NCI-H1092 treated with DMSO at 0.1 percent for 48 hours (cell line): ENCODE data around the gene IKZF2.
"Not testable (repeated sequence)": the region's sequence is repeated elsewhere in the genome, so short reads cannot be mapped to it uniquely, and the experiment has no call there.

Experiments
- DNase-seq: peaks from one replicate; lab custom pipeline; 2025; lab: John Stamatoyannopoulos, UW

IKZF2 gene

DNA sequence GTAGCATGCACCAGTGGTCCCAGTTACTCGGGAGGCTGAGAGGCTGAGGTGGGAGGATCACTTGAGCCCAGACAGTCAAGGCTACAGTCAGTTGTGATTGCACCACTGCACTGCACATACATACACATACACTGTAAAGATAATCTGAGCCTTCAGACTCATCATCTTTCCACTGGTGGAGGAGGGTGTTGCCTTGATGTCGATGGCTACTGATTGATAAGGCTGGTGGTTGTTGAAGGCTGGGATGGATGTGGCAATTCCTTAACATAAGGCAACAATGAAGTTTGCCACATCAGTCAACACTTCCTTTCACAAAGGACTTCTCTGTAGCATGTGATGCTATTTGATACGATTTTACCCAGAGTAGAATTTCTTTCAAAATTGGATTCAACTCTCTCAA is 118.8 kb downstream of the IKZF2 start:
- no peak for DNase-seq

DNA sequence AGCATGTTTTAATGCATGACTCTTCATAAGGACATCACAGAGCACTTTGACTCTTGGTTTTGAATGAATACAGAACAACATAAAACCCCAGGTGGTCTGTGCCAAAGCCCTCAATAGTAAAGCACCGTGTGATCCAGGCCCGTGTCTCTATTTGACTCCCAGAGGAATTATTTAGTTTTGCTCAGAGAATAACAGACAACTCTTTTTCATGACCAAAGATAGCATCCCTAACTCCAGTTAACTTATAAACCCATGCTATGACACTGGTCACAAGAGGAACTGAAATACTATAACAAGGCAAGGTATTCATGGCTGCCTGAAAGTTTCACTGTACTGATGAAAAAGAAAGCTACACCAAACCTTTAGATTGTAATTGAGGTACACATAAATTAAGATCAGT is 128.4 kb downstream of the IKZF2 start:
- no peak for DNase-seq

DNA sequence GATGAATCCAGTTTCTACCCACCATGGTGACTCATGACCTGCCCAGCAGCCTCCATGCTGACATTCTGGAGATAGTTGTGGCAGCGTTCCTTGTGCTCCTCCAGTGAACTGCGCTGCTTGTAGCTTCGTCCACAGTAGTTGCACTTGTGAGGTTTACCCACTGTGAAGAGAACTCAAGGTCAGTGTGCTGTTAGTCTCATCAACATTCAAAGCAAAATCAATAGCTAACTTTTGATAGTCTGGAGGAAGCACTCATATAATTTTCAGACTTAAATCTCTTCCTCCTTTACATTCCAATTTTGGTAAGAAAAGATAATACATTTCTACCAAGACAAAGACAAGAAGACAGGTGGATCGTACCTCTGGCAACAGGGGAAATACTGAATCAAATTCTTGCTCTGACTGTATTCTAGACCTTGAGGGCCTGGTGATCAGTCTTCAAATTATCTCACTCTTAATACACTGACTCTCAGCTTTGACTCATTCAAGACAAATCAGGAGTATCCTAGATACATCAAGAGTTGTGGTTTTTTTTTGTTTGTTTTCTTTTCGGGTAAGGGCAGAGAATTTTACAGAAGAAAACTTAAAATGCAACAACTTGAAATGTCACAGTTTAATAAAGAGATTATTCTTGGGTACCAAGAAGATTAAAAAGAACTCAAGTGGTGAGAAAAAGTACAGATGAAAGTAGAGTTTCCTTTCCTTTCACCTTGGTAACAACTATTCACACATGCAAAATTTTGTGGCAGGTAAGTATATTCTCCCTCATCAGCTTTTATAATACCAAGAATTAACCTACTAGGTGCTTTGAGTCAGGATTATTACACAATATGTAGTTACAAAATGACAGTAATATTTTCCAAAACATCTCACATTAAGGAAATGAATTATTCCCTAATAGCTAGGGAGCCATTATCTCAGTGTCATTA is 129.2 kb downstream of the IKZF2 start:
- no peak for DNase-seq

DNA sequence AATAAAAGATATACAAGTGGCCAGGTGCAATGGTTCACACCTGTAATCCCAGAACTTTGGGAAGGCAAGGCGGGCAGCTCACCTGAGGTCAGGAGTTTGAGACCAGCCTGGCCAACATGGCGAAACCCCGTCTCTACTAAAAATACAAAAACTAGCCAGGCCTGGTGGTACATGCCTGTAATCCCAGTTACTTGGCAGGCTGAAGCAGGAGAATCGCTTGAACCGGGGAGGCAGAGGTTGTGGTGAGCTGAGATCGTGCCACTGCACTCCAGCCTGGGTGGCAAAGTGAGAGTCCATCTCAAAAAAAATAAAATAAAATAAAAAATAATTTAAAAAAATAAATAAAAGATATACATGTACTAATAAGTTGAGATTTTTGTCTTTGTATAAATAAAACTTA is 130.5 kb downstream of the IKZF2 start:
- not testable (repeated sequence) for DNase-seq

DNA sequence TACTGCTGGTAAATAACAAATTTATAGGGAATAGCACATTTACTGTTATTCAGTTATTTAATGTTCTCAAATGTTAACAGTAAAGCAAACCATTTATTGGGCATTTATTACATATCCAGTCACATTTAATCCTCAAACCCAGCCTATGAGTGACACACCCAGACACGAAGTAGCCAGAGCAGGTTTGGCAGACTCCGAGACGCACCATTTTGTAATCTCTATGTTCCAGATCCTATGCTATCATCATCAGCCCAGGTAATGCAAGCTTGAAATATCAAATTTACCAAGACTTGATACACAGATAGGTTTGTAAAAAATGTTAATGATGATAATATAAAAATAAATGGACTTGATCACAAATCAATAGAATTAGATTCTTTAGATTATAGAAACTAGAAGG is 131.1 kb downstream of the IKZF2 start:
- DNase-seq, result no peak

DNA sequence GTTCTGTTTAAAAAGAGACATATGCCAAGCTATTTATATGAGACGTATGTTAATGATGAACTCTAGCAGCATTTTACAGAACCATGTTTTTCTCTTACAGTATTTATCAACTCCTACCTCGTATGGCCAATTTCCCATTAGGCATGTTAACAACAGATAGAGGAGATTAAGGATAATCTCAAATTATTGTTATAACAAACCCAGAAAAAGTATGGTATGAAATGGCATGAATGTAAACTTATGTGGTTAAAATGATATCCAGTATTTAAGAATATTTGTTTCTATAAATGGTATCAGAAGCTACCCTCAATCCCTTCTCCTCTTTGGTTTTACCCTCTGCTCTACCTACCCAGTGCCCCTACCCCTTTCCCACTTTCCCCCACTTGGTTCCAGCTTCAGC is 132.0 kb downstream of the IKZF2 start:
- DNase-seq, result no peak

DNA sequence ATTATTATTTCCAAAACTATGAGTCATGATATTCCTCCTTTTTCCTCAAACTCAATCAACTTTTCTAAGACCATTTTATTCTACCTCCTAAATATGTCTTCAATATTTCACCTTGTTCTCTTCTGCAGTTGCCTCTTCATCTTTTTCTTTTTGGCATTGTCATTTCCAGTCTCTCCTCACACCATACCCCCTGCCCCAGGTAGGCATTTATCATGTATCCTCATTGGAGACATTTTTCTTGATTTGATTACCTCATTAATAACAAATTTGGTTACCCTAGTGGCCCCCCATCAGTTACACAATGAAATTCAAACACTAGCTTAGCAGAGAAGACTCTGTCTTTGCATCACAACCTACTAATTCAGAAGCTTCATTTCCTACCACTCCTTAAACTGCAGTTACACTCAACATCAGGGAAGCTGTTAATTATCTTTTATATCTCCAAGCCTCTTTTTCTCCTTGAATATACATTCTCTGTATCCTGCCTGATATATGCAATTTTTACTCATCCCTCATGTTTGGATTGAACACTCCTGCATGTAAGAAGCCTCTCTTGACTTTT is 133.0 kb downstream of the IKZF2 start:
- DNase-seq, result no peak

DNA sequence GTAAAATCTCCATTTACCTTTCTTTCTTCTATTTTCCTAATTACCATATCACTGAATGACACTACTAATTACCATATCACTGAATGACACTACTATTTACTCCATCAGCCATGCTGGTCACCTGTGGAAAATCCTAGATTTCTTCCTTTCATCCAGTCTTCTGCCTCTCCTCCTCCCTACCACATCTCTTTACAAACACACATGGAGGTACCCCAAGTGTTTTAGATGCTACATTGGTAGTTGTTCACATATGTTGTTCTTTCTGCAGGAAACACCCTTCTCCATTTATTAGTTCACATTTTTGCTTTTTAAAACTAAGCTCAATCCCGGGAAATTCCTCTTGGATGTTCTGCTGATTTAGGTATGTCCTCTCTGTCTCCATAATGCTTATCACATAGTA is 134.0 kb downstream of the IKZF2 start:
- DNase-seq, result no peak

DNA sequence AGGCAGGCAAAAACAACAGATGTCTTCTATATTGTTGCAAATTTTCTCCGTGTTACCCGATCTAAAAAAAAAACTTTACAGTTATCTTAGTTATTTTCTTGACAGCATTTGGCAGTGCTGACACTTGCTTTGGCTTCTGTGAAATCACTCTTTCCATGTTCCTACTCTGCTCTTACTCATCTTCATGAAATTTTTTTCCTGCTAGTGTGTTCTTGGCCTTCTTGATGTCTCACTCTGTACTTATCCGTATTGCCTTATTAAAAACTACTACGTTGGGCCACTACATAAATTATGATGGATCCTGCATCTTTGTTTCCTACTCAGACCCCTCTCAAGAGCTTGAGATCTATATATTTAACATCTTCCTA is 134.4 kb downstream of the IKZF2 start:
- no peak for DNase-seq

DNA sequence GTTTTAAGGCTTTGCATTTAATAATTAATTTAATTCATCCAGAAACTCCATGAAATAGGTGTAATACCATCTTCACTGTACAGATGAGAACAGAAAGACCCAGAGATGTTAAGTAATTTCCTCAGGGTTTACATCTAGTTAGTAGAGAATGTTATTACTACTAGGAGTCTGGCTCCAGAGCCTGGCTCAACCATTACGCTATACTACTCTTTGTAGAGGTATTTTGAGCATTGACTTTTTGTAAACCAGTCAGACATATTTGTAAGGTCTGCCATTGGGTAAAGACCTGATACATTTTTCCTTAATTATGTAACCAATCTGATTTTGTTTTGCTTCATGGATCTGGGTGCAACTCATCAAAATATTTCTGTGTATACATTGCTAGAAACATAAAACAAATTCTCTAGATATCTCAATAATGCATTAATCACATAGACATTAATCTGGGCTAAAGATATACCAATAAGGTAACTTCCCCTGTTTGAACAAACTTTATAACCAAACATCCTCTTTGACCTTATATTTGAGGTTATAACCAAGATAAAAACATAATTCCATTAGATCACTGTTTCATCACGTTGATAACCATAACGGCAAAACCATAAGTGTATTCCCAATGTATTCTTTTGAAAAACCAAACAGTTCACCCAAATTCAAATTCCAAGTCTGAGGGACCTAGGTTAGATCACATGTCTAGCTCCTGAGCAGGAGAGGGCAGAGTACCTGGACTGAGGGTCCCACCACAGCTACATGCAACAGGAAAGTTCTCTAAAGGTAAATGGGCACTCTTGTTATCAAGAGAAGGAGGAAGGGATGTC is 135.0 kb downstream of the IKZF2 start:
- no peak for DNase-seq

DNA sequence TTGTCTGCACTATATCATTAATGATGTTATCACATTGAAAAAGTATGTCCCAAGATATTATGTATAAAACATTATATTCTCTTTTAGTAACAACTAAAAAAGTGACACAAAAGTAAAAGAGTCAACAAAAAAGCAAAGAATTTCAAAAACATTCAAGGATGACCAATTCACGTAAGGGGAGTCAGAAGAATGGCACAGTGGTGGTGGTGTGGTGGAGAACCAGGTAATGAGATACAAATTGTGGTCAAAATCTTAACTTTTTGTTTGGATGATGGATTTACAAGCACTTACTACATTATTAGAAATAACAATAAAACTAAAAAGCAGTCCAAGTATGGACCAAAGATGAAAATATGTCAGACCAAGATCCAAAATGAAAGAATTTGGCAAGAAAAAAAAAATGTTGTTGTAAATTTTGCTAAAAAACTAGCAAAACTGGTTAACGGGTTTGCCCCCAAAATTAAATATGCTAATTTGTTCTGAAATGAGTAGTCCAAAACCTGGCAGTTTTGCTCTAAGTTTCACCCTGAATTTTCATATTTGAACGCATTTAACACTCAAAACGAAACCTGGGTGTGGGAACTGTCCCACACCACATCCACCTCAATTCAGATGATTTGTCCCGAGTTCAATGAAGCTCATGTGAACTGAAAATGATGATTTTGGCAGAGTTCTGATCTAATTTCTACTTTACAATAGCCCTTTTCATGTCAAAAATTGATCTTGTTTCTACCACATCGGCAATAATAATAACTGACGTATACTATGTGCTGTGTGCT is 135.8 kb downstream of the IKZF2 start:
- no peak for DNase-seq

DNA sequence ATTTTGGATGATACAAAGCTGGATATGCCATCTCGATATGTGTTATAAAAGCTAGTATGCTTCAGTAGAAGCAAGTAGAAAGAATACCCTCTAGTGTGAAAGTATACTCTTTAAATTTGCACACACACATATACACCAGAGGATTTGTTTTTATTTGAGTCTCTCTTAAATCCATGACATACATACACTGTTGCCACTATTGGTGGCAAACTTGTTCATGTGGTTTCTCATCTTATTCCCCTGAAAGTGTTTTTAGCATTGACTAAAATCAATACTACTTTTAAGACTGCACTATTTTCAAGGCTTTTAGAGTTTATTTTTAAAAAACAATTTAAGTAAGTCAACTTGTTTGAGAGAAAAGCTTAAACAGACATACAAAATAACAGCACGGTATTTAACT is 137.4 kb downstream of the IKZF2 start:
- DNase-seq, result no peak

DNA sequence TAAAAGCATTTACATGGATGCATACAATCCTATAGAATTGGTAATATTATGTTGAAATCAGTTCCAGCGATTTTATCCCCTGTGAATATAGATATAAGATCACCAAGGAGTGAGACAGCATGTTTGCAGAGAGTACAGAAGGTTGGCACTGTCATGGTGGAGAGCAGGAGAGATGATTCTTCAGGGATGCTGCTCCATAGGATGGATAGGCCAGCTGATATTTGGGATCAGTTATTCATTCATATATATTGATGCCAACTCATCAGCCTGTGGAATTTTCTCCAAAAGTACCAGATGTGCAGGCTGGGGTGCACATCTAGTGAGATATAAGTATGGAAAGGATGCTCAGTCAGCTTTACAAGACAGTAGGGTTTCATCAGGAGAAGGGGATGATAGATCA is 139.9 kb downstream of the IKZF2 start:
- no peak for DNase-seq

DNA sequence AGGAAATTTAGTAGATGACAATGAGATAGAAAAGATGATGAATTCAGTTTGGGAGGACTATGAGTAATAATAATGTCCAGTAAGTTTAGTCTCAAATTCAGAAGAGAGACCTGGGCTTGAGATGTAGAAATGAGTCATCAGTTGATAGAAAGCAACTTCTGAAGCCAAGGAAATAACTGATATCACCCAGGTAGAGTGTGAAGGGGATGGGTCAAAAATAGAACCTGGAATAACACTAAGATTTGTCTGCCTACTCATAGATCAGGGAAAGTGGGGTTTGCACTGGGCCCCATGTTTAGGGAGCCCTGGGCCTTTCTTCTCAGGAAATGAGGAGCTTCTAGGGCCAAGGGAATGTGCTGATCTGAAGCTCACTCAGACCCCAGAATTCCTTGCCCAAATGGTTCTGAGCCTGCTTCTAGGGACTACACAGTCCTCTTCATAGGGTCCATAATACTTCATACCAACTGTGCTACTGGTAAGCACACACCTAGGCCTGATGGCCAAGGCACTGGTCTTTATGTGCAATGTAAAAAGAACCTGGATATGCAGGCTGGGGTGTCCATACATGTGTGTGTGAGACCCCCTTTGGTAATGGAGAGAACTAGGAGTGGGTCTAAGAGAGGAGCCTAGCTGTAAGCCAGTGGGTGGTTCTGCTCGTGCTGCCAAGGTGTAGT is 141.2 kb downstream of the IKZF2 start:
- no peak for DNase-seq

DNA sequence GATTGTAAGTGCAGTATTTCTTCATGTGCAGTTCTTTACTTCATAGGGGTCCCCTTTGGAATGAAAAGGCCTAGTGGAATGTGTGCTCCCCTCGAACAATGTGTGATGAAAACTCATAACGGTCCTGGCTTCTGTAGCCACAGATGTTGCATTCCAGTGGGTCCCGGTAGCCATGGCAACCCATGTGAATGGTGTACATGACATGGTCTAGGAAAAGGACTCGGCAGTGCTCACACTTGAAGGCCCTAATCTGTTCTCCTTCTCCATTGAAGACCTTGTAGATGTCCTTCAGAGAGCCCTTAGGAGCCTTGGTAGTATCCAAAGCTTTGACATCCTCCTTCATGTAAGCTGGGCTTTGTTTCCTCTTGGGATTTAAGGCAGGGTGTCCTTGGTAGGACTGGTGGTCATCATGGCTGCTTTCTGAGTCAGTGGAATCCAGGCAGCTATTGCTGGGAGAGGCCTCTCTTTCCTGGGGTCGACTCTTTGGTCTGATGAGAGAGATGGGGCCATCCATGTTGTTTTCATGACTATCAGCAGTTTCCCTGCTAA is 144.0 kb downstream of the IKZF2 start:
- DNase-seq, result no peak

DNA sequence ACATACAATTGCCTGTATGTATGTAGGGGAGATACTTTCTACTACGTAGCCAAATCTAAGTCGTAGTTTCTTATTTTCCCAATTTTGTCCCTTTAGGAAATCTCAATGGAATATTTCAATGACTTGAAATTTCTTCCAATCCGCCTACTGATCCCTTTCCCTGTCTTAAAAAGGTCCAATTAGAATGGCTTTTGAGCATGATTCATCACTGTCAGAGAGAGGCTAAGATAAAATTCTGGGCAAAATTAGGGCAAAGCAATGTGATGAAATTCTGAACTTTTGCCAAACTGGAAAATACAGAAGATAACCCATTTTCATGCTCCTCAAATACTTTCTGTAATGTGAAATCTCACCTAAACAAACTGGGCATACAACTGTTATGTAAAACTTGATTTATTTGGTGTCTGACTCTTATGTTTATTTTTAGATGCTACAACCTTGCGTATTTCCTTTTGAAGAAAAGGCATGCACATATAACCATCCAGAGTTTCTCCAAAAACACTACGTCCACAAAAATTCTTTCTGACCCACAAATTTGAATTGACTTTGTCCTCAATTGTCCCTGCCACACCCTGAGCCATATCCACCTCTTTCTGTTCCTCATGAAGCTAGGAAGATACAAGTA is 147.1 kb downstream of the IKZF2 start:
- DNase-seq, result no peak

DNA sequence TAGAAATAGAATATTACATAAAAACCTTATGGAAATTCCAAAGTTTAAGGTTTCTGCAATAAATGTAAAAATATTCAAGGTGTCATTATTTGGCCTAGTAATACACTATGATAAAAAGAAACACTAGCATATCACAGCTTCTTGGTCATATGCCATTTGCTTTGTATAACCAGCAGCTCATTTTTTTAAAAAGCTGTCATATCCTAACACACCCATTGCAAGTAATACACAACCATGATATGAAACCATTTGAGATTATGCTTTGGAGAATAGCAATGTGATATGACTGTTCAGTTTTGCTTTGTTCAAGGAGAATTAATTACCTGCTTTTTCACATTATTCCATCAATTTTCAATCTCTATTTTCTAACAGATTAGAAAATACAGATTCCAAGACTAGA is 149.0 kb downstream of the IKZF2 start:
- DNase-seq, result no peak

DNA sequence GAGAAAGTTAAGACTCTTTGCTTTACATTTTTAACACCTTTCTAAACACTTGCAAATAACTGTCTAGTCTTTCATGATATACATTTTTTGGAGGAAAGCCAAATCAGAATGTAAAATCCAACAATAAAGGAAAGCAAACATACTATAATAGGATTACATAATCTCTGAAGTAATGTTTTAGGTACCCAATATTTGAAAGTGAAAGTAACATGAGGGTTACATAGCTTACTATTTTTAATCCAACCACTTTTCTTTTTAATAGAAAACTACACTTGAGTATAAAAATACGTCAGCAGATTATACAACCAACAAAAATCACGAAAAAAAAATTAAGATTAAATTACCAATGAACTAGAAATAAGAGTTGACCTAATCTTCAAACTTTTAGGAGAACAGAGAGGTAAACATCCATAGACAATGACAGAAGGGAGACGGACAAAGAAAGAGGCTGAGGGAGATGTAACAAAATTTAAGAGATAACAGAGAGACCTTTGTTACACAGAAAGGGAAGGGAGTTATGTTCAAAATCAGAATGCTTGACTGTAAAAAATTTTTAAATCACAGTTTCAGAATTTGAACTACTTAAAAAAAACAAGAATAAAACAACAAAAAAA is 150.0 kb downstream of the IKZF2 start:
- no peak for DNase-seq

DNA sequence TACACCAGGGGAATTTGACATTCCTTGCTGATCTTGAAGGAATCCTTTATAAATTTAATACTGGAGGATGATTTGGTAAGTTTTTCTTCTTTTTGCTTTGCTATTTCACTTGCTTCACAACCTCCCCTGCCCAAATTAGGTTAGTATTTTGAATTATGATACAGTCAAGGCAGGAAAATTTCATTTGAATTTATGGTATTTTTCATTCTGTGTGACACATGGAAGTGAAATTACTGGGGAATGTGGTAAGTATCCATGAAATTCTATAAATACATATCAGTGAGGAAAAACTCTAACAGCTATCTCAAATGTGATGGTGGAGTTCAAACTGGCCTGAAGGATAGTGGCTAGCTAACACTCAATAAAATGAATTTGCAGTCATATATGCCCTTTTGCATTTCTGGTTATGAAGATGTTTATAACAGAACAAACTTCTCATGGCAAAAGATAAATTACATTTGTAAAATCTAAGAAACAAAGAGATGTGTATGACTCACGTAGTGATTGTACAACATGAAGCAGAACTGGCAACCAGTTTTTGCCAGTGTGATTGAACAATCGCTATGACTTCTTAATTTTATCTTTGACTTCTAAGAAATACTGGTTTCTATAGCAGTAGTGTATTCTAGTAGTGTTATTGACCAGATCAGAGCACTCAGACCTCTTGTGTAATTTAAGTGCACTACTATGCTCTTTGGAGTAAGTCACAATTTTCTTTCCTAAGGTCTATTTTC is 152.6 kb downstream of the IKZF2 start:
- DNase-seq, result no peak
